HCT116 (cell line): ENCODE measurements around the gene KCNC2. TPM values are rescaled to one million over a fixed set of nuclear protein-coding genes. Genes with fewer than 3 reads are reported as not detected.

Experiments used
- ATAC-seq: fragments of 200-7000 bp; cut with Tn5 transposase; 2 replicates; pipeline ENCODE4 v1.9.1; 2020; ENCODE audit warnings: mild to moderate bottlenecking, moderate library complexity
- BruUV-seq: library from RNA; stranded (reverse); fragments of 400-500 nt; replicated peaks from 2 replicates; lab custom pipeline; 2021; lab: Mats Ljungman, UMichigan
- CTCF ChIA-PET: fragments of 300-600 bp; sonication (Branson Sonifier 250); formaldehyde crosslinking; loops from one replicate; lab custom pipeline; 2021; ENCODE audit warnings: antibody characterized with exemption; lab: Charles Lee
- POLR2A ChIA-PET: fragments of 300-600, 350-600 bp; sonication (Branson Sonifier 250); formaldehyde crosslinking; loops from one replicate; lab custom pipeline; 2021; ENCODE audit warnings: antibody characterized with exemption; lab: Charles Lee
- RAD21 ChIA-PET, 2 experiments: fragments of 300-600 bp; sonication (Branson Sonifier 250); formaldehyde crosslinking; loops; one replicate each; lab custom pipeline; 2023; ENCODE audit warnings: low total read pairs in 2 of 2; ENCODE audit not compliant: uncharacterized antibody in 2 of 2, unreplicated experiment in 2 of 2, low non-redundant PET in 1 of 2; lab: Charles Lee
- DNase-seq: peaks from one replicate; pipeline ENCODE4 v3.0.0-alpha.2; 2010; ENCODE audit warnings: low read depth, low spot score
- H2AFZ ChIP-seq: fragments of 200-600 bp; shearing (Covaris generic), sonication (generic); 2 replicates; pipeline ENCODE4 v1.6.1; 2017; ENCODE audit warnings: low read depth, mixed run types, mixed read lengths, antibody characterized with exemption, low read length; ENCODE audit not compliant: poor library complexity, severe bottlenecking
- H3K27ac ChIP-seq: 2 replicates; pipeline ENCODE4 v1.5.1; 2012; ENCODE audit warnings: low read depth, low read length
- H3K27me3 ChIP-seq: fragments of 200-600 bp; sonication (generic); 2 replicates; pipeline ENCODE4 v1.6.1; 2016; ENCODE audit warnings: mixed run types, low read length, mixed read lengths; ENCODE audit not compliant: insufficient read depth
- H3K36me3 ChIP-seq, 2 experiments: fragments of 200-500 bp in 1 of 2; fragments of 200-600 bp in 1 of 2; sonication (Bioruptor generic) in 1 of 2; sonication (generic) in 1 of 2; 2 replicates each; pipeline versions ENCODE4 v1.5.1 to v1.6.1; 2014 to 2016; ENCODE audit warnings: low read length in 2 of 2, inconsistent platforms in 1 of 2, mixed read lengths in 1 of 2, mixed run types in 1 of 2; ENCODE audit not compliant: insufficient read depth in 2 of 2, control insufficient read depth in 1 of 2
- H3K4me1 ChIP-seq, 2 experiments: fragments of 200-600 bp in 1 of 2; sonication (generic) in 1 of 2; 2 replicates each; pipeline versions ENCODE4 v1.5.1 to v1.6.1; 2012 to 2017; ENCODE audit warnings: low read length in 2 of 2, inconsistent platforms in 1 of 2, mild to moderate bottlenecking in 1 of 2, mixed read lengths in 1 of 2, mixed run types in 1 of 2, moderate library complexity in 1 of 2; ENCODE audit not compliant: insufficient read depth in 2 of 2, control insufficient read depth in 1 of 2
- H3K4me2 ChIP-seq: fragments of 200-600 bp; sonication (generic); 2 replicates; pipeline ENCODE4 v1.6.1; 2017; ENCODE audit warnings: mixed run types, low read length, mixed read lengths
- H3K4me3 ChIP-seq, 2 experiments: fragments of 200-600 bp in 1 of 2; sonication (generic) in 1 of 2; replicated peaks in 1 of 2; 2 replicates each; pipeline ENCODE4 v1.5.1; 2011 to 2016; ENCODE audit warnings: low read length in 2 of 2, control low read depth in 1 of 2, low read depth in 1 of 2, mild to moderate bottlenecking in 1 of 2, mixed read lengths in 1 of 2, mixed run types in 1 of 2
- H3K79me2 ChIP-seq: fragments of 200-600 bp; sonication (generic); 2 replicates; pipeline ENCODE4 v1.6.1; 2017; ENCODE audit warnings: mild to moderate bottlenecking, mixed run types, low read length, moderate library complexity, mixed read lengths; ENCODE audit not compliant: insufficient read depth
- H3K9ac ChIP-seq: fragments of 200-600 bp; sonication (generic); 2 replicates; pipeline ENCODE4 v1.6.1; 2016; ENCODE audit warnings: low read length, mixed read lengths
- H3K9me2 ChIP-seq: fragments of 200-600 bp; sonication (generic), shearing (Covaris generic); 2 replicates; pipeline ENCODE4 v1.6.1; 2017; ENCODE audit warnings: mixed run types, mild to moderate bottlenecking, moderate library complexity; ENCODE audit not compliant: insufficient read depth
- H3K9me3 ChIP-seq, 2 experiments: fragments of 200-500 bp in 1 of 2; fragments of 200-600 bp in 1 of 2; sonication (Bioruptor generic) in 1 of 2; sonication (generic) in 1 of 2; 2 replicates each; pipeline ENCODE4 v1.6.1; 2014 to 2017; ENCODE audit warnings: low read length in 2 of 2, mixed read lengths in 2 of 2, inconsistent platforms in 1 of 2, low read depth in 1 of 2, mild to moderate bottlenecking in 1 of 2, mixed run types in 1 of 2, moderate library complexity in 1 of 2; ENCODE audit not compliant: control insufficient read depth in 1 of 2, insufficient read depth in 1 of 2
- H4K20me1 ChIP-seq: fragments of 200-600 bp; sonication (generic), shearing (Covaris generic); 2 replicates; pipeline ENCODE4 v1.6.1; 2017; ENCODE audit warnings: mixed run types, mild to moderate bottlenecking, moderate library complexity; ENCODE audit not compliant: insufficient read depth
- CBX3 ChIP-seq: IDR thresholded peaks from 2 replicates; pipeline ENCODE4 v1.6.1; 2012; ENCODE audit warnings: low read depth
- EGR1 ChIP-seq: IDR thresholded peaks from 2 replicates; pipeline ENCODE4 v1.6.1; 2012; ENCODE audit warnings: low read depth
- ELF1 ChIP-seq: IDR thresholded peaks from 2 replicates; pipeline ENCODE4 v1.6.1; 2012; ENCODE audit warnings: low read depth, borderline replicate concordance
- EZH2 ChIP-seq: fragments of 200-600 bp; sonication (generic); IDR thresholded peaks from 2 replicates; pipeline ENCODE4 v1.6.1; 2017; ENCODE audit warnings: antibody characterized with exemption, mixed run types
- POLR2A ChIP-seq: IDR thresholded peaks from 2 replicates; pipeline ENCODE4 v1.7.0; 2011; ENCODE audit warnings: borderline replicate concordance; ENCODE audit not compliant: insufficient read depth, insufficient read length; ENCODE audit errors: extremely low read depth
- POLR2AphosphoS5 ChIP-seq: IDR thresholded peaks from 2 replicates; pipeline ENCODE4 v1.6.1; 2011; ENCODE audit warnings: mild to moderate bottlenecking, low read depth, low read length, moderate library complexity
- RAD21 ChIP-seq: IDR thresholded peaks from 2 replicates; pipeline ENCODE4 v1.6.1; 2012; ENCODE audit warnings: low read depth, mild to moderate bottlenecking
- SRF ChIP-seq: IDR thresholded peaks from 2 replicates; pipeline ENCODE4 v1.6.1; 2012; ENCODE audit warnings: low read depth
- TCF7L2 ChIP-seq: IDR thresholded peaks from 2 replicates; pipeline ENCODE4 v1.7.0; 2011; ENCODE audit warnings: borderline replicate concordance, inconsistent platforms; ENCODE audit not compliant: insufficient read depth, insufficient read length; ENCODE audit errors: extremely low read depth
- ZNF274 ChIP-seq: fragments of 200-500 bp; sonication (Bioruptor generic); IDR thresholded peaks from 2 replicates; pipeline ENCODE4 v1.6.1; 2014; ENCODE audit warnings: mild to moderate bottlenecking, low read depth, low read length, inconsistent platforms
- intact Hi-C: fragments of 100-400 bp; cut with micrococcal nuclease; formaldehyde crosslinking; loops from 2 replicates; pipeline ENCODE4 v1.10.0; 2022
- total RNA-seq: library from RNA; stranded (reverse); gene quantifications from one replicate; pipeline ENCODE4 v1.2.1, GENCODE V29; 2021; ENCODE audit not compliant: unreplicated experiment
- TF ChIP-seq, protein P1 (sequence below): IDR thresholded peaks from 2 replicates; pipeline ENCODE4 v1.6.1; 2012; ENCODE audit warnings: low read depth
- TF ChIP-seq, protein P2 (sequence below): IDR thresholded peaks from 2 replicates; pipeline ENCODE4 v1.6.1; 2012

The KCNC2 gene
- total RNA-seq, 1 experiment from 2014 or later = not detected

DNA sequence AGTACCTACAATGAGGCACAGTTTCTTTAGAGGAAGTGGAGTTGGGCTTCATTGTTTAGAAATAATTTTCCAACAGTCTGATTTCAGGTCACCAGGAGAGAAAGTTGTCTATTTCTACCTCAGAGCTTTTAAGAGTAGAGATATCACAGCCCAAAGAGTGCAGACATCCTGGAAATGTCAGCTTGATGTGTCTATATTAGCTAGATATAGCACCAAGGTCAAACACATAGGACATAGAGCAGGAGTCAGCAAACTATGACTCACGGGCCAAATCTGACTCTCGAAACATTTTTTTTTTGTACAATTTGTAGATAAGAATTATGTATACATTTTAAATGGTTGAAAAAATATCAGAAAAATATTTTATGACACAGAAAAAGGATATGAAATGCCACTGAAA, 53.7 kb downstream of the KCNC2 start (continued):
- TF ChIP-seq, protein P1, sequence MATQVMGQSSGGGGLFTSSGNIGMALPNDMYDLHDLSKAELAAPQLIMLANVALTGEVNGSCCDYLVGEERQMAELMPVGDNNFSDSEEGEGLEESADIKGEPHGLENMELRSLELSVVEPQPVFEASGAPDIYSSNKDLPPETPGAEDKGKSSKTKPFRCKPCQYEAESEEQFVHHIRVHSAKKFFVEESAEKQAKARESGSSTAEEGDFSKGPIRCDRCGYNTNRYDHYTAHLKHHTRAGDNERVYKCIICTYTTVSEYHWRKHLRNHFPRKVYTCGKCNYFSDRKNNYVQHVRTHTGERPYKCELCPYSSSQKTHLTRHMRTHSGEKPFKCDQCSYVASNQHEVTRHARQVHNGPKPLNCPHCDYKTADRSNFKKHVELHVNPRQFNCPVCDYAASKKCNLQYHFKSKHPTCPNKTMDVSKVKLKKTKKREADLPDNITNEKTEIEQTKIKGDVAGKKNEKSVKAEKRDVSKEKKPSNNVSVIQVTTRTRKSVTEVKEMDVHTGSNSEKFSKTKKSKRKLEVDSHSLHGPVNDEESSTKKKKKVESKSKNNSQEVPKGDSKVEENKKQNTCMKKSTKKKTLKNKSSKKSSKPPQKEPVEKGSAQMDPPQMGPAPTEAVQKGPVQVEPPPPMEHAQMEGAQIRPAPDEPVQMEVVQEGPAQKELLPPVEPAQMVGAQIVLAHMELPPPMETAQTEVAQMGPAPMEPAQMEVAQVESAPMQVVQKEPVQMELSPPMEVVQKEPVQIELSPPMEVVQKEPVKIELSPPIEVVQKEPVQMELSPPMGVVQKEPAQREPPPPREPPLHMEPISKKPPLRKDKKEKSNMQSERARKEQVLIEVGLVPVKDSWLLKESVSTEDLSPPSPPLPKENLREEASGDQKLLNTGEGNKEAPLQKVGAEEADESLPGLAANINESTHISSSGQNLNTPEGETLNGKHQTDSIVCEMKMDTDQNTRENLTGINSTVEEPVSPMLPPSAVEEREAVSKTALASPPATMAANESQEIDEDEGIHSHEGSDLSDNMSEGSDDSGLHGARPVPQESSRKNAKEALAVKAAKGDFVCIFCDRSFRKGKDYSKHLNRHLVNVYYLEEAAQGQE = no peak
- TF ChIP-seq EZH2 = no peak
- TF ChIP-seq SRF = no peak
- no peak for TF ChIP-seq POLR2AphosphoS5
- TF ChIP-seq, protein P2, sequence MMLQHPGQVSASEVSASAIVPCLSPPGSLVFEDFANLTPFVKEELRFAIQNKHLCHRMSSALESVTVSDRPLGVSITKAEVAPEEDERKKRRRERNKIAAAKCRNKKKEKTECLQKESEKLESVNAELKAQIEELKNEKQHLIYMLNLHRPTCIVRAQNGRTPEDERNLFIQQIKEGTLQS = no peak
- TF ChIP-seq ZNF274 = no peak
- TF ChIP-seq CBX3 = no peak
- no peak for TF ChIP-seq EGR1
- TF ChIP-seq RAD21 = no peak
- no peak for TF ChIP-seq ELF1

DNA sequence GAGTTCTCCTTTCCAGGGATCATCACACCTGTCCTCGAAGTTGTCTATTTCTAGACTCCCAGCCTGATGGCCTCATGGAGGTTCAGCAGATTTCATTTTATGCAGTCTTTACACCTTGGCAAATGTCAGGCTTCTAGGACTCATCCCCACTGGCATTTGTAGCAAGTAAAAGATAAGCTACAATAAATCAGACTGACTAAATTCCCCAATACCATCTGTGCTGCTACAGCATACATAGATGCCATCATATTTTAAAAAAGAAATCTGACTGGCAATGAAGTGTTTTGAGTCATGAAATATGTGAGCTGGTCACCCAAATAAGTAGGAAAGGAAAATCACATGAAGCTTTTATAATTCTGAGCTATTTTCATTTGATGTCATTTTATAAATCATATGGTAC, 55.3 kb downstream of the KCNC2 start:
- no peaks in the 10 kb centered on the region for H3K27me3 ChIP-seq
- H3K4me3 ChIP-seq = no peak overlapping the region
- DNase-seq (no peak), ATAC-seq (no peak)
- 0 out of 2 replicates have a peak, but pooled peaks cover 3% of the 10 kb centered on the region for H3K9me2 ChIP-seq
- intact Hi-C loops = no loop called here
- H2AFZ ChIP-seq = no peak overlapping the region
- H4K20me1 ChIP-seq = no peaks in the 10 kb centered on the region
- ChIA-PET RAD21 (no interaction called here), POLR2A (no interaction called here), CTCF (no interaction called here)
- H3K27ac ChIP-seq = no peak overlapping the region
- H3K4me1 ChIP-seq = no peaks in the 10 kb centered on the region
- no TSS peak for BruUV-seq
- H3K9ac ChIP-seq = no peak overlapping the region
- H3K9me3 ChIP-seq = no peaks in the 10 kb centered on the region
- TF ChIP-seq POLR2AphosphoS5 = no peak
- TF ChIP-seq TCF7L2 = no peak
- TF ChIP-seq POLR2A = no peak
- TF ChIP-seq, all 23 proteins: peak for 0
- Histone ChIP-seq H3K79me2 (no peaks in the 10 kb centered on the region), H3K36me3 (no peaks in the 10 kb centered on the region), H3K4me2 (no peak overlapping the region)
